GM12874 (cell line): ENCODE results near the gene MSI2.

ENCODE experiments used
- CTCF ChIP-seq: IDR thresholded peaks from 2 replicates; pipeline ENCODE4 v1.5.1; 2011; ENCODE audit warnings: low read depth, mild to moderate bottlenecking, control low read depth, low read length, moderate library complexity; ENCODE audit not compliant: insufficient read depth

MSI2 gene

GRCh38 chr17:57534863-57535248 is 278.5 kb downstream of the MSI2 start:
- TF ChIP-seq CTCF = no peak

- no peak for TF ChIP-seq CTCF
Measured at GRCh38 chr17:57535249-57535966, 279.1 kb downstream of the MSI2 start.

- no peak for TF ChIP-seq CTCF
Measured at GRCh38 chr17:57536289-57536688, 280.0 kb downstream of the MSI2 start.

- TF ChIP-seq CTCF = no peak
Measured at GRCh38 chr17:57536789-57537523, 280.6 kb downstream of the MSI2 start.

GRCh38 chr17:57537524-57538410 is 281.4 kb downstream of the MSI2 start:
- TF ChIP-seq CTCF = no peak

- TF ChIP-seq CTCF = no peak
Measured at GRCh38 chr17:57538736-57539456, 282.6 kb downstream of the MSI2 start.
